IPS-11a (cell line): ENCODE results near the gene TK2.

Experiments
- H3K4me3 ChIP-seq: one replicate; pipeline ENCODE4 v1.5.1; 2013; ENCODE audit warnings: low read depth, low read length, control low read depth

TK2 gene

DNA sequence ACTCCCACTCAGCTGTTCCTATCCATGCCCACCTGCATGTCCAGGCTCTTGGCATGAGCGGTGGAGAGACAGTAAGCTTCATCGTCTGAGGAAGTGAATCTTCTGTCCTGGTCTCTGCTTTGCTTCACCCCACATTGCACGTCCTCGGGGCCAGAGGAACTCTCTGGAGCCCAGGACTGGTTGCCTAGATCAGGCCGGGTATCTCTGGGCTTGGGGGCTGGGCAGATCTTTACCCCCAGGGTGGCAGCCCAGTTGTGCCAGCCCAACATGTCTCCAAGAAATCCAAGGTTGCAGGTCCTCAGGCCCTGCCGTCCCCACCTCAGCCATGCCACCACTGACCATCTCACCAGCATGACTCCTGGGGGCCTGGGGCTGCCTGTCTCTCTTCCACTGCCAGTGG lies 64.5 kb downstream of the TK2 start:
- H3K4me3 ChIP-seq, result no peak overlapping the region

DNA sequence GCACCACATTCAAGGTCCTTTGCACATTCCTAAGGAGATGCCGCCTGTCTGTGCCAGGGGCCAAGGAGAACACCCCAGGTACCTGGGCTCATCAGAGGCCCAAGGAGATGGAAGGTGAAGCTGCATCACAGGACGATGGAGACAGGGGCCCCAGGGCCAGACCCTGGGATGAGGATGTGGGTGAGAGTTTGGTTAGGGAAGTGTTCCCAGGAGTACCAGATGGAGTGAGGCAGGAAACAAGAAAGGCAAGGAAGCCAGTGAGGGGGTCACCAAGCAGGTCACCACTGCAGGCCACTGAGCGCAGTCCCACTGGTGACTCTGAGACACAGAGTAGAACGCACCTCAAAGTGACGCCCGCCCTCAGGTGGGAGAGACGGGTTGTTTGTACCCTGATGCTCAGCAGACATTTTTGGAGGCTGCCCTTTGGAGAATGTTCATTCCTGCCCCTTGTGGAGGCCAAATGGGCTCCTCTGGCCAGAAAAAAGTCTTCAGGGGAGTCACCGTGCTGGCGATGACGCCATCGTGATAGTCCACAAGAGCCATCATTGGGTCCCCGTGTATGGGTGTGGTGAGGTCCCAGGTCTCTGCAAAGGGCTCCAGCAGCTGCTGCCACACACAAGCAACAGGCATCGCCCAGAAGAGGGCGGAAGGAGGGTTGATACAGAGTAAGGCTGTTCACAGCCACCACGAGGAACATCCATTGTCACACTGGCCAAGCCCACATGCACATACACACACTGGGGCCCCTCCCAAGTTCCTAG lies 65.3 kb downstream of the TK2 start:
- no peak overlapping the region for H3K4me3 ChIP-seq

DNA sequence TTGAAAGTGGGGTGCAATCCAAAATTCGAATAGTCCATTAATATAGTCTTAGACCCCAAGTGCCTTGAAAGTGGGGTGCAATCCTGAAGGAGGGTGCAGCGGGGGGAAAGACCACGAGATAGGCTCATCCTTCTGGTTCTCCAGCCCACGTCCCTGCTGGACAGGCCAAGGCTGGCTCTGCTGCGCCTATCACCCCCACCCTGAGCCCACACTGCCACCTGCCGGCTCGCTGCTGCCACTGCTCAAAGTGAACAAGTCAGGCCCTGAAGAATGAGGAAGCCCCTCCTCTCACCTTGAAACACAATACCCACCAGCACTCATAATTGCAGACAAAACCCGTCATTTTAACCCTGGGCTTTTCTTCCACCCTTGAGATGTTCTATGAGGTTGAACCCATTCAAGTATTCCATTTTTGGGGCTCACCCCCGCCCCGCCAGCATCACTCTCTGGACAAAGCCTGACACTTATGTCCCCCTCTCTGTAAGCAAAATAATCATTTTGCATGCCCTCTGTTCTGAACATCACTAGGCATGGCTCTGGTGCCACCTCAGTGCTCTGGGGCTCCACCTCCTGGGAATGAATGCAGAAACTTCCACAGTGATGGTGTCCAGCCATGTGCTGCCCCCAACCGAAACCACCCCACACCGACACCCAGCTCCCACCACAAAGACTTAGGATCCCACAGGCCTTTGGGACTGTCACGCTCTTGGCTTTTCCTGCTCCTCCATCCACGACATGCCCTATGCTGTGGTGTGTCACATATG lies 66.1 kb downstream of the TK2 start:
- no peak overlapping the region for H3K4me3 ChIP-seq

DNA sequence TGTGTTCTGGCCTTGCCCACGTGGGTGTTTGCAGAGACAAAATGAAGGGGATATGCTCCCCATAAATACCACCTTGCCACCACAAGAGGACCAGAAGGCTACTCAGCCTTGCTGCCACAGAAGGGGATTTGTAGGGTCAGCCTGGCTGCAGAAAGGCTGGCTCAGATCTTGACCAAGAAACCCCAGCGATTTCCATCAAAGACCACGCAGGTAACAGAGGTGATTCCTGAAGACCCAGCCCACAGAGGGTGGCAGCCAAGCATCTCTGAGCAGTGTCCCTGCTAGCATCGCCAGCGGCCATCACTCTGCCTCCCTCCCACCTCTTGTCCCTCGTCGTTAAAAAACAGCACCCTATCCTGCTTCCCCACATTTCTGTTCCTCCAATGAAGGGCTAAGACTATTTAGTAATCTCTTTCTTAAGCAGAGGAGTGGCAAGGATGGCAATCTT lies 68.0 kb downstream of the TK2 start:
- H3K4me3 ChIP-seq, result no peak overlapping the region

DNA sequence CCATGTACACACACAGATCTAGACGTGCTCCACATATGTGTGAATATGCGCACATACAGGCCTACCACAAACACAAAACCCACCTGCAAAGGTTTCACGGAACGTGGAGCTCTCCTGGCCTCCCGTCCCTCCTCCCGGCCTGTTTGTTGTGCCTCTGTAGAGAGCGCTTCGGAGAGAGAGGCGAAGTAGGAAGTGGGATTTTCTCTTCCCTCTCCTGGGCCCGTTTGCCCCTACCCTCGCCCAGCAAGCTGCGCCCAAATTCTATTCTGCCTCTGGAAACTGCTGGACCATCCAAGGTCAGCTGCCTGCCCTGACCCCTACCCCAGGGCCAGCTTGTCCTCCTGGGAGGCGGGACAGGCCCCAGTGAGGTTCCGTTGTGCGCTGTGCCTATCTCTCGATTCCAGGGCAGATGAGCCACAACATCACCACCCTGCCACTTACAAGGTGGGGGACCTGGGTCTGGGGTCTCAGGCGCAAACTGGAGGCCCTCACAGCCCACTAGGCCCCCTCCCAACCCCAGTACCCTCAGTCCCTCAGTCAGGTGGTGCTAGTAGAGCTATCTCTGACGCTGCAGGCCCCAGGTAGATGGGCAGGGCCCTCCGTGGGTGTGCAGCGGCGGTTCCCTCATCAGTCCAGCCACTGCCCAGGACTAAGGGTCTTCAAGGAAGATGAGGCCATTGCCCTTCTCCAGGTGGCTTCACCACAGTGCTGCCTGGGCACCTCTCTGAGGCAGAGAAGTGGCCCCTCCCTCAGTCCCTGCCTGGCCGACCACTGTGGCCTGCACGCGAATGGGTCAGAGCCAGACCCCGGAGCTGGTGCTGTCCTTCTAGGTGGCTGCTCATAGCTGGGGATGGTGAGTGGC lies 68.6 kb downstream of the TK2 start:
- no peak overlapping the region for H3K4me3 ChIP-seq

DNA sequence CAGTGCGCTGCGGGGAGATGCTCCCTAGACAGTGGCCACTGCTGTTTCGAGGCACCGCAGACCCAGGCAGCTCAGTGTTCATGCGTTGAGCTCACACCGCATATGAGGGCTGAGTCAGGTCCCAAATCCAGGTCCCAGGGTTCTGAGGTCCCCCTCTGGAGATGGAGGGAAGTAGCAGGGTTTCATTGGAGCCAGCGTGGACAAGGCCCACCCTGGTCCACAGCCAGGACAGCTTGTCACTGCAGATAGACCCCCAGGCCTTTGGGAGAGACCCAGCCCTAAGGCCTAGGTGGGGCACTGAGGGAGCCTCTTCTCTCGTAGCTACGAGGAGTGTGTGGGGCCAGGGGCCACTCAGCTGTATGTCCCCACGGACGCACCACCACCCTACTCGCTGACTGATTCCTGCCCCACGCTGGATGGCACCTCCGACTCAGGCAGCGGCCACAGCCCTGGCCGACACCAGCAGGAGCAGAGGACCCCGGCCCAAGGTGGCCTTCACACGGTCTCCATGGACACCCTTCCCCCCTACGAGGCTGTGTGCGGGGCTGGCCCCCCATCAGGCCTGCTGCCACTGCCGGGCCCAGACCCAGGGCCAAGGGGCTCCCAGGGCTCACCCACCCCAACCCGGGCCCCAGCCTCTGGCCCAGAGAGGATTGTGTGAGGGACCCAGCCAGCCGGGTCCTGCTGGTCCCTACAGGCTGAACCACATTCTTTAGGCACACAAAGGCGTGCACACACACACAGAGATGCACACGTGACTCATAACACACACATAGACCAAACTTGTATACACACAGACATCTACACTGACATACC lies 69.4 kb downstream of the TK2 start:
- H3K4me3 ChIP-seq, result no peak overlapping the region

DNA sequence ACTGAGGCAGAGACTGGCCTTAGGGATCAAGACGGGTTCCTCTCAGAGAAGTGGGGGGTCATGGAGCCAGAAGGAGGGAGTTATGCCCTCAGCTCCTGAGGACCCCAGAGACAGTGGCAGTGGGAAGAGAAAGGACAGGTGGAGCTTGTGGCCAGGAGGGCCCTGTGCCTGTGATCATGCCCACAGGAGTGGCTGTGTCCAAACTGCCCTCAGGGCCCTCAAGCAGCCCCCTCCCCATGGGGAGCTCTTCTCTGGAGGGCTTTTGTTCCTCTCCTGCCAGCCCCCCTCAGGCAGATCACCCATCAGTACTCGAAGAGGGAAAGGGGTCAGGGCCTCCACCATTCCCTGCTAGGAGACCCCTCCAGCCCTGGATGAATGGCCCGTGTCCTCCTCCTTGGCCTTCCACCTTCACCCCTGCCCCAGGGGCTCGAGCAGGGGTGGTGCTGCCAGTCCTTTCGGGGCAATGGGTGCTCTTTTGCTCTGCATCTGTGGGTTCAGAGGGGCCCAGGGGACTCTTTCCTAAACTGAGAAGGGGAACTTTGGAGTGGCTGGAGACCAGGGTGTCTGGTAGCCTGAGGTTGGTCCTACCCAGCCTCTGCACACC lies 70.2 kb downstream of the TK2 start:
- H3K4me3 ChIP-seq, result no peak overlapping the region

DNA sequence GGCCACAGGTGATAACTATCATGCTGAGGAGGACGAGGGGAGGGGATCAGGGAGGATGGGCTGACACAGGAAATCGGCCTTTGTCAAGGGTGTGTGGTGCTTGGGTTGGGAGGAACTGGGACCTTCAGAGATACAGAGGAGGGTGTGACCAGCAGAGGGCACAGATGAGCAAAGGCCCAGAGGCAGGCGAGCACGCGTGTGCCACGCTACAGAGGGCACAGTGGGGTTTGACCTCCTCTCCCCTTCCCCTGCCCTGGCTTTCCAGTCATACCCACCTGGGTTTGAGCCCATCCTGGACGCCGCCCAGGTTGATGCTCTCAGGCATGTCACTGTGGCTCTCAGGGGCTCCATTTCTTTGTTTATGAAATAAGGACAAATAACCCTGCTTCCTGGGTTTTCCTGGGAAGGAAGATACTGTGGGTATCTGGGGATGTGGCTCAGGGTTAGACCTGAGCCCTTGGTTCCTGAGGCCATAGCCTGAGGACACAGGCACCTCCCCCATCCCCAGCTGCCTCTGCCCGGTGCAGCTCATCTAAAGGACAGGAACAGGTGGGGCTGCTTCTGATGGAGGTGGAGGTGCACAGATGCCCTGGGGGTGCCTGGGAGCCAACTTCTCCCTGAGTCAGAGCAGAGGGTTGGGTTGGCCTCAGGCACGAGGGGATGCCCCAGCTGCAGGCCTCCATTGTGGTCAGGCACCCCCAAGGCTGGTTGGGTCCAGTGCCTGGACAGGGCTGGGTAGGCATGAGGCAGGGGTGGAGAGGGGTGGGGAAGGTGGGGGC lies 71.0 kb downstream of the TK2 start:
- H3K4me3 ChIP-seq, result no peak overlapping the region

DNA sequence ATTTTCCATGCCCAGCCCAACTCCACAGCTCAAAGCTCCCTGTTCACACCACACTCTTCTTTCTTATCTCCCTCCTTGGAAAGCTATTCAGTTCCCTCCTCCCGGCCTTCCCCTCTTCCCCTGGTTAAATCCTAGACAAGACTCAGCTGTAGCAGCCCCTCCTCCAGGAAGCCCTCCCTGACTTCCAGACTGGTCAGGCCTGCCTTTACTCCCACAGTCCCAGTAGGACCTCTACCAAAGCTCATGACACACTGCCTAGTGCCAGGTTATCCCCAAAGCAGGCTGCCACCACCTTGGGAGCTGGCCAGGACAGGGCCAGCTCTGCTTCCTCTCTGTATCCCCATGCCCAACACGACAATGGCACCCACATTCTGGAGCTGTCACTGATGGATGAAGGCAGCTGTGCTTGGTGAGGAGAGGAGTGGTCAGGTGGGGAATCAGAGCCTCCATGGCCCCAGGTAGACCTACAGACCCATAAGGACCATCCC lies 72.8 kb downstream of the TK2 start:
- H3K4me3 ChIP-seq, result no peak overlapping the region

DNA sequence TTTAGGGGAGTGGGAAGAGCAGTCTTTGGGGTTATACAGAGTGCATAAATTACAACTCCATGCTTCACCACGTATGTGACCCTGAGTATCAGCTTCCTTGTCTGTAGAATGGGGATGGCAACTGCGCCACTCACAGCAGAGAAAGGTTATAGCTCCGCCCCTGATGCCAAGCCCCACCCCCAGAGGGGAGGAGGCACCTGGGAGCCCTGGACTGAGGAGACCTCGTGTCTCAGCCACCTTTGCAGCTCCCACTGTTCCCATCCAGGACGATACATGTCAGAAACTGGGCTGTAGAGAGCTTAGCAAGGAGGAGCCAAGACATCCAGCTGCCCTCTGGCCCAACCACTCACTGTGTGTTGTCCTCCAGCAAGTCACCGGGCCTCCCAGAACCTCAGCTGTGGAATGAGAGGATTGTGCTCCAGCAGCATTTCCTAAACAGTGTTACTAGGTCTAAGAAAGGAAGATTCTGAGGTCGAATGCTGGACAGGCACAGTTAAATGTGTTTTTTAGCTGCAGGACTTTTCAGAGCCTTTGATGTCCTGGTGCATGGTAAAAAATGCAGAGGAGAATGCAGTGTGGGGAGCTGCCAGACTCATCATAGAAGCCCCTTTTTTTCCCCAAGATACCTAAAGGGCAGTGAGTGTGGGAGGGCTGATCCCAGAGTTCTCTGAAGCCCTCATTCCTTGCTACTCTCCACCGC lies 73.4 kb downstream of the TK2 start:
- no peak overlapping the region for H3K4me3 ChIP-seq

DNA sequence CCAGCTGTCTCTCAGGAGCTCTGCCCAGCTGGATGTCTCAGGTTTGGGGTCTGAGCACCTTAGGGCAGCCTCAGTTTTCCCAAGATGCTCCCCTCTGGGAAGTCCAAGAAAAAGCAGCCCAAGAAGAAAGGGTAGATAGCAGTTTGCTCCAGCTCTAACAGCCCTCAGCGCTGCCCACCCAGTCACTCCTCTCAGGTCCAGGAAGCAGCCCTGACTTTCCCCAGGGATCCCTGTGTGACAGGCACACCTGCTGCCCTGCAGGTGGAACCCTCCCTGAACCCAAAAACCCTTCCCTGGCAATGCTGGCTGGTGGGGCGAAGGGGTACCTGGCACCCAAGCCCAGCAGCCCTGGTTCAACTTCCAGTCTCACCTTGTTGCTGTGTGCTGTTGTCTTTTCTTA lies 74.7 kb downstream of the TK2 start:
- no peak overlapping the region for H3K4me3 ChIP-seq

DNA sequence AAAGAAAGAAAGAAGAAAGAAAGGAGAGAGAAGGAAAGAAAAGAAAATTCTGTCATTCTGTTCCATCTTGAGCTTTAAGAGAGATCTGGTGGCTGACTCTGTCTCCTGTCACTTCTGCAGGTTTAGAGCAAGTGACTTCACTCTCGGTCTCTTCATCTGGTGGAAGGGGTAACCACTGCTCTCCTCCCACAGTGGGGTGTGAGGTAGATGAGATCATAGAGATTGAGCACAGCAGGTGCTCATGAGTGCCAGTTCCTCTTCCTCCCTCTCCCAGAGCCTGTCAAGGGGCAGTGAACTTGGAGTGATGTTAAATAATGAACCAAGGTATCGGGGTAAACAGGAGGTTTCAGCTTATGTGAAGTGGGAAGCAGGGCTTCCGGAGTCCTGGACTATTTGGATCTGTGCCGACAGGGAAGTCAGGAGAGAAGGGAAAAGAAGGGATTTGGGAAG lies 75.1 kb downstream of the TK2 start:
- H3K4me3 ChIP-seq, result no peak overlapping the region

DNA sequence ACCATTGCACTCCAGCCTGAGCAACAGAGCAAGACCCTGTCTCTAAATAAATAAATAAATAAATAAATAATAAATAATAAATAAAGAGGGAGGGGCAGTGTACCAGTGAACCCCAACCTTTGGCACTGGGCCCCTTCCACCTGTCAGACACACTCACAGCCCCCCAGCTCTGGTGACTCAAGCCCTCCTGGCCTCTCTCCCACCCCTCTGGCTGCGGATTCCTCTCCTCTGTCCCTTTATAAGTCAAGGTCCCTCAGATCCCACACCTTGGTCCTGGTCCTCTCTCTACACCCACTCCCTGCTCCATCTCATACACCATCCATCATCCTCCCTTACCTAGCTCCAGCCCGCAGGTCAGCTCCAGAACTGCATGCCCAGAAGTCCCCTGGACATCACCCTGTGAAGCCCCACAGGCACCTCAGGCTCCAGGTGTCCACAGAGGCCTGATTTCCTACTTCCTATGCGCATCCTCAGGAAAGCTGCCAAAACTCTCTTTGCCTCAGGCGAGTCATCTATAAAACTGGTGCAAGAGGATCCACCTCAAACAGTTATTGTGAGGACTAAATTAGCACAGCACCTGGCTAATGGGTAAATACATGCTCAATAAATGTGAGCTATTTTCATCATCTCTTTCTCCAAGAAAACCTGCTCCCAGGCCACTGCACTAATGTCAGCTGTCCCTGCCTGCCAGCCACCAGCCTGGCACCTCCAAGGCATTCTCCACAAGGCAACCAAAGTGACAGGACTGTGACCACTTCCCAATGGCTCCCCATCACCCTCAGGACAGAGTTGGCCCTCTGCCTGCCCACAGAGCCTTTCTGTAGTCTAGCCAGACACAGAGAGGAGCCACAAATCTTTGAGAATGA lies 76.0 kb downstream of the TK2 start:
- no peak overlapping the region for H3K4me3 ChIP-seq

DNA sequence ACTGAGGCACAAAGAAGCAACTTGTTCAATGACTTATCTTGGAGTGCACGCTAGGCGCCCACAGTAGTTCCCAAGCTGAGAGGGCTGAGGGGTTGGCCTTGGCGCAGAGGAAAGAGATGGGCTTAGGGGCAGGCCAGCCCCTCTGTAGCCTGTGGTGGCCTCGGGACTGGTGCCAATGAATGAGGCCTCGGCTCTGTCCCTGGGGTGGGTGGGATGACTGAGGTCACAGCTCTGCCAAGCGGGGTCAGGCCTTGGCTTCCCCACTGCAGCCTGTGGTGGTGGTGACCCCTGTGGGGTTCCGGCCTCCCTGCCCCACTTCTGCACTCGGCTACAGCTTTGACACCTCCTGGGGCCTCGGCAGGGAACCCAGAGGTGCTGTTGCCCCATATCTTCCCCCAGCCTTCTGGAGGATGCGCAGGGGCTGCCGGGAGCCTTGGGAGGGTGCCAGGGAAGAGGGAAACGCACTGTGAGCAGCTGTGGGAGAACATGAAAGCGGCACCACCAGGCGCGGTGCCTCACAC lies 76.8 kb downstream of the TK2 start:
- H3K4me3 ChIP-seq, result no peak overlapping the region

DNA sequence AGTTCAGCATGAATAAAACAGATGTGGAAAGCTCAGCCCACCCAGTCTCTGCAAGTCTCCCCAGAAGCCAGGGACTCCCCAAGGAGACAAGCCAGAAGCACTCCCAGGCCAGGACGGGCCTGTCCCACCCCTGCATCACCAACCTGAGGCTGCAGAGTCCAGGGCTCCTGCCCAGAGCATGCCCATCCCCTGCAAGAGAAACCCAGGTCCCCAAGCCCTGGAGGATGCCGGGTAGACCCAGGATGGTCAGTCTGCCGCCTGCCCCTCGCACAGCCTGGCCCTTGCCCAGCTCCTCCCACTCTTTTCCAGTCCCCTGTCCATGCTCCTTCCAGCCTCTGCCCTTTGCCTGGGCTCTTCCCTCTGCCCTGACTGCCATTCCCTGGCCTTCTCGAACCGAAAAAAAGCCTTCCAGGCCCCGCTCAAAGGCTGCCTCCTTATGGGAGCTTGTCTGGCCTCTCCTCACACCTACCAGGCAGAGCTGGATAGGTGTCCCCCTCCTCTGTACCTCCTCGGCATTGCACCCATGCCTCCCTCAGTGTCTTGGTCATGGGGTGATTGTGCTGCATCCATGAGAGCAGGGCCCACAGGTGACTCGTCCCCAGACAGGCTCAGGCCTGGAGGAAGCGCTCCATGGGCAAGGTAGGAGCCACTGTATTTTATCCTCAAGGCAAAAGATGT lies 78.1 kb downstream of the TK2 start:
- no peak overlapping the region for H3K4me3 ChIP-seq

DNA sequence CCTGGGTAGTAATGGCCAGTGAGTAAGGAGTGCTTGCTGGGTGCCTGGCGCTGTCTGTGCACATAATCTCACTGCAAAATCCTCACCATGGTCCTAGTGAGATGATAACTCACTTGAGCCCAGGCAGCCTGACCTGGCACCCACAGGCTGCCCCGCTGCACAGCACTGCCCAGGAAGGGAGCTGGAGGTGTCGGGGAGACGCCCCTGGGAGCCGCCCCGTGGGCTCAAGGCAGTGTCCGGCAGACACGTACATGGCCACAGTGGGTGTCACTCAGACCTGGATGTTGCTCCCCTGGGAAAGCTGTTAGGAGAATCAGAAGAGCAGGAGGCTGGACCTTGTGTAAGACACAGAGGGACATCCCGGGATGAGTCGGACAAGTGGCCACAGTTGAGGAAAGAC lies 78.7 kb downstream of the TK2 start:
- no peak overlapping the region for H3K4me3 ChIP-seq

DNA sequence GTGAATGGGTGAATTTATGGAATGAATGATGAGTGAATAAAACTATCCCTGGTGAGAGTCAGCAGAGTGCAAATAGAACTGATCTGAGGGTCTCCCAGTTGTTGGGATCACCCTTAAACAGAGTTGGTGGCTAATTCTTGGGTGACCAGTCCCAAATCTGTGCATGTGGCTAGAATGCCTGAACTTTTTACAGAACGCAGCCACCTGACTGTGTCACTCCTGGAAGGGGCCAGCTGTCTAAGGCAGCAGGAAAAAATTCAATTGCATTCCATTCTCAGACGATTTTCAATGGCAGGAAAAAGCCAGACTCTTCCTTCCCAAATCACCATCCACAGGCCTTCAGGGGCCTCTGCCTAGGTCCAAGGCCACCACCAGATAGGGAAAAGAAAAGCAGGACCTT lies 79.4 kb downstream of the TK2 start:
- no peak overlapping the region for H3K4me3 ChIP-seq
